Hepatocyte (in vitro differentiated cells): ENCODE measurements around the gene PTPRE. TPM values are rescaled to one million over a fixed set of nuclear protein-coding genes. Genes with fewer than 3 reads are reported as not detected.

Source experiments
- DNase-seq: peaks from one replicate; pipeline ENCODE4 v3.0.0-alpha.2; 2016; ENCODE audit warnings: low spot score
- H2AFZ ChIP-seq: fragments of 200-600 bp; sonication (generic); 2 replicates; pipeline ENCODE4 v1.6.0; 2016; ENCODE audit warnings: antibody characterized with exemption, mild to moderate bottlenecking
- H3K27ac ChIP-seq: fragments of 200-600 bp; sonication (generic); 2 replicates; pipeline ENCODE4 v1.5.1; 2016; ENCODE audit warnings: mild to moderate bottlenecking
- H3K27me3 ChIP-seq: fragments of 200-600 bp; sonication (generic); 2 replicates; pipeline ENCODE4 v1.6.1; 2016
- H3K36me3 ChIP-seq: fragments of 200-600 bp; sonication (generic); replicated peaks from 2 replicates; pipeline ENCODE4 v1.5.1; 2016; ENCODE audit warnings: low read depth; ENCODE audit not compliant: insufficient read depth
- H3K4me1 ChIP-seq: fragments of 200-600 bp; sonication (generic); 2 replicates; pipeline ENCODE4 v1.5.1; 2016; ENCODE audit warnings: mild to moderate bottlenecking, moderate library complexity; ENCODE audit not compliant: insufficient read depth
- H3K4me2 ChIP-seq: fragments of 200-600 bp; sonication (generic); 2 replicates; pipeline ENCODE4 v1.6.0; 2016
- H3K4me3 ChIP-seq: fragments of 200-600 bp; sonication (generic); 2 replicates; pipeline ENCODE4 v1.5.1; 2016; ENCODE audit warnings: mild to moderate bottlenecking
- H3K79me2 ChIP-seq: fragments of 200-600 bp; sonication (generic); 2 replicates; pipeline ENCODE4 v1.6.0; 2017; ENCODE audit warnings: mild to moderate bottlenecking
- H3K9me2 ChIP-seq: fragments of 200-600 bp; sonication (generic); replicated peaks from 2 replicates; pipeline ENCODE4 v1.6.0; 2017; ENCODE audit warnings: mild to moderate bottlenecking; ENCODE audit not compliant: insufficient read depth
- H3K9me3 ChIP-seq: fragments of 200-600 bp; sonication (generic); 2 replicates; pipeline ENCODE4 v1.5.1; 2016; ENCODE audit warnings: low read depth, mild to moderate bottlenecking
- H4K20me1 ChIP-seq: fragments of 200-600 bp; sonication (generic); 2 replicates; pipeline ENCODE4 v1.6.0; 2016; ENCODE audit warnings: mild to moderate bottlenecking; ENCODE audit not compliant: insufficient read depth, poor library complexity, severe bottlenecking
- CTCF ChIP-seq: fragments of 200-600 bp; sonication (generic); IDR thresholded peaks from 2 replicates; pipeline ENCODE4 v1.5.1; 2016; ENCODE audit warnings: antibody characterized with exemption, mild to moderate bottlenecking; ENCODE audit not compliant: poor library complexity
- EZH2 ChIP-seq: fragments of 200-600 bp; sonication (generic); IDR thresholded peaks from 2 replicates; pipeline ENCODE4 v1.6.1; 2016; ENCODE audit warnings: antibody characterized with exemption, mild to moderate bottlenecking, borderline replicate concordance
- EZH2phosphoT487 ChIP-seq: fragments of 200-600 bp; sonication (generic); IDR thresholded peaks from one replicate; pipeline ENCODE4 v1.6.1; 2018; ENCODE audit warnings: antibody characterized with exemption, mild to moderate bottlenecking, low read depth, moderate library complexity; ENCODE audit not compliant: unreplicated experiment, severe bottlenecking
- WGBS: methylation state at CpG from one replicate; pipeline ENCODE4 v1.1.6; 2016; ENCODE audit warnings: low lambda C conversion rate; ENCODE audit errors: missing lambda C conversion rate; 5-methylcytosine and 5-hydroxymethylcytosine counted together
- polyA plus RNA-seq: library from polyadenylated mRNA; unstranded; fragments of >200 nt; fragmentation: Nextera tagmentation; extraction: Ambion mirVana; gene quantifications from 2 replicates; pipeline ENCODE4 v1.2.1, GENCODE V29; 2016
- total RNA-seq: library from RNA; depleted of rRNA; stranded (reverse); fragments of >200 nt; gene quantifications from 2 replicates; pipeline ENCODE4 v1.2.3, GENCODE V29; 2014

PTPRE gene
- total and polyA plus RNA-seq, 2 experiments from 2014 or later: 3.2 to 10.1 TPM

DNA sequence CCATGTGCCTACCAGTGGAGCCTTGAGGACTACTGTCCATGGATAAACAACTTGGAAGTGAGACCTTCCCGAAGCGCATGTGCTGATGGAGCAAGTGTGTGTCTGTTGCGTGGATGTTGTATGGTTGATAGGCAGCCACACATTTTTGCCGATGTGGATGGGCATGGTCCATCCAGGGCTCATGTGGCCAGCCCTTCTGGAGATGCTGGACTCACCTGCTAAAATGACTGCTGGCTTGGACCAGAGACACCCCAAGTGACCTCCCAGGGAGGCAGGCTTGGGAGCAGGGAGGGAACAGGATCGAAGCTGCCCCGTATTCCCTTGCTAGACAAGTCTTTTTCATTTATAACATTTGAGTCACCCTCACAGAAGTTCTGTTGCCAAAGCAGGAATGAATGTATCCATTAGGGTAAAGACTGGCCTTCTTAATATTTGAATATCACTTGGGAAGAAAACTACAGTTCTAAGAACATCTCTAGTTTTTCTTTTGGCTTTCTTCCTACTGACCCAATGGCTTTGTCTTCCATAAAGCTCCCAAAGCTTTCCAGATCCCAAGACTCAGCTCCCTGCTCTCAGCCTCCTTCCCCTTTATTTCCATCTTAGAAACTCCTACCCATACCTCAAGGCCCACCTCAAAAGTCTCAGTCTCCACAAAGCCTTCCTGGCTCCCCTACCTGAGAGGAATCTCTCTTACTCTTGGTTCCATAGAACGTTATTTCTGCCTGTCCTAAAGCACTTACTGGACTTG, 3.0 kb downstream of the PTPRE start:
- Histone ChIP-seq H3K27me3 (no peaks in the 10 kb centered on the region), H3K4me1 (peaks cover 5% of the 10 kb centered on the region), H3K27ac (no peak overlapping the region), H3K79me2 (no peaks in the 10 kb centered on the region), H3K36me3 (no peaks in the 10 kb centered on the region), H4K20me1 (no peaks in the 10 kb centered on the region), H3K9me2 (no peaks in the 10 kb centered on the region), H3K4me3 (no peak overlapping the region), H3K9me3 (no peaks in the 10 kb centered on the region), H2AFZ (no peak overlapping the region), H3K4me2 (no peak overlapping the region)
- WGBS: 95% methylated on average over 7 of the region's 7 CpGs
- no peak for DNase-seq
- TF ChIP-seq EZH2phosphoT487 (no peak), EZH2 (no peak), CTCF (no peak)

DNA sequence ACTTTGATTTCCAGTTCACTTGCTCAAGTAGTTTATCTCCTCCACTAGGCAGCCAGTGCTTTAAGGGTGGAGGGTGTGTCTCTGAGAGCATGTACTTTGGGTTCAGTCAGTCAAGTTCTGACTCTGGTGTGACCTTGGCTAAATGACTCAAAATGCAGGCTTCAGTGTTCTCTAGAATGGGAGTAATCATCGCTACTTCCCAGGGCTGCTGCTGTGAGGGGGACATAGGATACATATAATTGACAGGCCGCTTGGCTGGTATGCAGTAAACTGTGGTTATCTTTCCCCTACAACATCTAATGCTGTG, 3.5 kb downstream of the PTPRE start:
- Histone ChIP-seq H3K9me3 (no peaks in the 10 kb centered on the region), H3K4me3 (no peak overlapping the region), H3K9me2 (no peaks in the 10 kb centered on the region), H3K79me2 (no peaks in the 10 kb centered on the region), H3K27ac (no peak overlapping the region), H2AFZ (no peak overlapping the region), H3K27me3 (no peaks in the 10 kb centered on the region), H3K36me3 (no peaks in the 10 kb centered on the region), H3K4me1 (peaks cover 5% of the 10 kb centered on the region), H3K4me2 (no peak overlapping the region), H4K20me1 (no peaks in the 10 kb centered on the region)
- no peak for DNase-seq
- TF ChIP-seq CTCF (no peak), EZH2 (no peak), EZH2phosphoT487 (no peak)
- whole genome bisulfite sequencing: 80% methylated on average over 2 of the region's 2 CpGs

DNA sequence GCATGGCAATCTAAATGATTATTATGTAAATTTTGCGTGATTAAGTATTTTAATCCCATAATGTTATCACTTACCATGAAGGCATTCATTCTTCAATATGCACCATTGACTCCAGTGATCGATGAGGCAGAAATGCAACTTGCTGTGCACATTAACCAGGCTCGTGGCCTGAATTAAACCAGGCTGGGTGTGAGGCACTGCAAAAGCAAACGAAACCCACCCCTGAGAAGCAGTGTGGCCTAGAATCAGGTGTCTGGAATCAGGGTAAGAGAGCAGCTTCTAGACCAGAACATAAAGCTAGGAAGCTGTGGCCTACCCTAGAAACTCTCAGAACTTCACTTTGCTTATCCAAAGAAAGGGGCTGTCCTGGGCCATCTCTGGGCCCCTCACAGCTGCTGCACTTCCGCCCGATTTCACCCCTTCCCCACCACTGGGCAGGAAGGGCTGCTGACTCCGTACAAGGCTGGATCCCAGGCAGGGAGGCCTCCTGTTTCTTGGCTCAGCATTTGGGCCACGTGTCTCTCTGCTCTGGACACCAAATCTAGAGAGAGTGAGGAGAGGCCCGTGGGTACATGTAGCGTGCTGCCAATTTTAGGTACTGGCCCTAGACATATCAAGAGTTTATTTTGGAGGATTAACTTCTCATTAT, 4.4 kb downstream of the PTPRE start:
- WGBS: 83% methylated on average over 10 of the region's 10 CpGs
- no peak overlapping the region for H3K4me3 ChIP-seq
- no peaks in the 10 kb centered on the region for H3K9me2 ChIP-seq
- H3K4me2 ChIP-seq: no peak overlapping the region
- H2AFZ ChIP-seq: no peak overlapping the region
- H3K27ac ChIP-seq: no peak overlapping the region
- H3K79me2 ChIP-seq: no peaks in the 10 kb centered on the region
- H3K36me3 ChIP-seq: no peaks in the 10 kb centered on the region
- H3K27me3 ChIP-seq: no peaks in the 10 kb centered on the region
- TF ChIP-seq CTCF: no peak
- TF ChIP-seq EZH2: no peak
- no peak for TF ChIP-seq EZH2phosphoT487
- peaks cover 3% of the 10 kb centered on the region for H3K4me1 ChIP-seq
- H4K20me1 ChIP-seq: no peaks in the 10 kb centered on the region
- DNase-seq: no peak
- H3K9me3 ChIP-seq: no peaks in the 10 kb centered on the region
